ENCODE results near the gene LMAN1L.

DNA sequence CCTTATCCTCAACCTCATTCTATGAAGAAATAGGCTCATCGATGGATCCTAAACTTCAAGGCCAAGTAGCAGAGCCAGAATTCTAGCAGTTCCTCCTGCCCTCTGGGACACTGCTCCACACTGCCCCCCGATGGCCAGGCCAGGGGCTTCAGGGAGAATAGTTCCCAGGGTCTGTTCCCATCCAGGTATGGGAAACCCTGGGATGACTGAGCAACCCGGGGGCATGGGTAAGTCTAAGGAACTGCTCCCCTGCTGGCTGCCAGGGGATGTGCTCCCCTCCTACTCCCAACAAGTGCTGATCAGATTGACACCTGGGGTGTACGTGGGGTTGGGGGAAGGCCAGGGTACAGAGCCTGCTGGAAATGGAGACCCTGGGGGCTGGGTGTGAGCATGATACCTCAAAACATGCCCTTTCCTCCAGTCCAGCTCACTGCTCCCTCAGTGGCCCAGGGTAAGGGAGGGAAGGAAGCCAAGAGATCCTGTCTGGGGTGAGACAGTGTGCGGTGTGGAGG is 22.7 kb downstream of the LMAN1L start:
- TF ChIP-seq, protein P1, sequence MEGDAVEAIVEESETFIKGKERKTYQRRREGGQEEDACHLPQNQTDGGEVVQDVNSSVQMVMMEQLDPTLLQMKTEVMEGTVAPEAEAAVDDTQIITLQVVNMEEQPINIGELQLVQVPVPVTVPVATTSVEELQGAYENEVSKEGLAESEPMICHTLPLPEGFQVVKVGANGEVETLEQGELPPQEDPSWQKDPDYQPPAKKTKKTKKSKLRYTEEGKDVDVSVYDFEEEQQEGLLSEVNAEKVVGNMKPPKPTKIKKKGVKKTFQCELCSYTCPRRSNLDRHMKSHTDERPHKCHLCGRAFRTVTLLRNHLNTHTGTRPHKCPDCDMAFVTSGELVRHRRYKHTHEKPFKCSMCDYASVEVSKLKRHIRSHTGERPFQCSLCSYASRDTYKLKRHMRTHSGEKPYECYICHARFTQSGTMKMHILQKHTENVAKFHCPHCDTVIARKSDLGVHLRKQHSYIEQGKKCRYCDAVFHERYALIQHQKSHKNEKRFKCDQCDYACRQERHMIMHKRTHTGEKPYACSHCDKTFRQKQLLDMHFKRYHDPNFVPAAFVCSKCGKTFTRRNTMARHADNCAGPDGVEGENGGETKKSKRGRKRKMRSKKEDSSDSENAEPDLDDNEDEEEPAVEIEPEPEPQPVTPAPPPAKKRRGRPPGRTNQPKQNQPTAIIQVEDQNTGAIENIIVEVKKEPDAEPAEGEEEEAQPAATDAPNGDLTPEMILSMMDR (IDR thresholded peaks at IDR 0.05; ENCODE audit: low read depth, low read length, poor library complexity, severe bottlenecking): peak; percentile 97
- TF ChIP-seq EZH2phosphoT487 (IDR thresholded peaks at IDR 0.05; ENCODE audit: borderline replicate concordance, low read length): no peak

All from DOHH2 (cell line).